Endothelial cell of umbilical vein (primary cell): Measurements from ENCODE around the gene TRAF1. TPM values are rescaled to one million over a fixed set of nuclear protein-coding genes. Genes with fewer than 3 reads are reported as not detected.

ENCODE experiments used
- BruUV-seq: library from RNA; stranded (reverse); fragments of 400-500 nt; replicated peaks from 2 replicates; lab custom pipeline; 2021; lab: Mats Ljungman, UMichigan
- CTCF ChIA-PET: fragments of 300-600, 350-600 bp; sonication (Branson Sonifier 250); formaldehyde crosslinking; loops from one replicate; lab custom pipeline; 2021; ENCODE audit warnings: antibody characterized with exemption, inconsistent platforms; lab: Charles Lee
- POLR2A ChIA-PET: fragments of 300-600, 350-600 bp; sonication (Branson Sonifier 250); formaldehyde crosslinking; loops from one replicate; lab custom pipeline; 2021; ENCODE audit warnings: antibody characterized with exemption, inconsistent platforms; lab: Charles Lee
- DNase-seq: peaks from one replicate; pipeline ENCODE4 v3.0.0-alpha.2; 2011; ENCODE audit warnings: low read depth, low spot score
- FAIRE-seq: peaks from 2 replicates; lab custom pipeline; 2011; peaks lifted over from hg19 to GRCh38; lab: Jason Lieb, UNC
- H2AFZ ChIP-seq: 2 replicates; pipeline ENCODE4 v1.6.0; 2012; ENCODE audit warnings: low read depth, low read length, control low read depth, inconsistent platforms
- H3K27ac ChIP-seq: 2 replicates; pipeline ENCODE4 v1.5.1; 2011; ENCODE audit warnings: low read depth, mild to moderate bottlenecking, control low read depth, low read length, moderate library complexity; ENCODE audit not compliant: insufficient read depth
- H3K27me3 ChIP-seq, 2 experiments: 2 replicates each; pipeline versions ENCODE4 v1.6.0 to v1.6.1; 2011; ENCODE audit warnings: low read length in 2 of 2, mixed read lengths in 1 of 2; ENCODE audit not compliant: control insufficient read depth in 2 of 2, insufficient read depth in 2 of 2
- H3K36me3 ChIP-seq, 2 experiments: 2 replicates in 1 of 2; 3 replicates in 1 of 2; pipeline ENCODE4 v1.5.1; 2011; ENCODE audit warnings: low read length in 2 of 2, mild to moderate bottlenecking in 1 of 2, moderate library complexity in 1 of 2; ENCODE audit not compliant: control insufficient read depth in 2 of 2, insufficient read depth in 2 of 2; ENCODE audit errors: extremely low read depth in 1 of 2
- H3K4me1 ChIP-seq: 3 replicates; pipeline ENCODE4 v1.5.1; 2011; ENCODE audit warnings: mild to moderate bottlenecking, low read length; ENCODE audit not compliant: control insufficient read depth, insufficient read depth; ENCODE audit errors: extremely low read depth
- H3K4me2 ChIP-seq: 2 replicates; pipeline ENCODE4 v1.6.1; 2011; ENCODE audit warnings: low read length, control low read depth, mixed read lengths; ENCODE audit not compliant: insufficient read depth
- H3K4me3 ChIP-seq, 3 experiments: fragments of 200-600 bp in 1 of 3; sonication (generic), shearing (Covaris generic) in 1 of 3; replicated peaks in 1 of 3; 2 replicates each; pipeline ENCODE4 v1.5.1; 2011 to 2016; ENCODE audit warnings: control low read depth in 3 of 3, low read length in 3 of 3, mild to moderate bottlenecking in 2 of 3, inconsistent platforms in 1 of 3, low read depth in 1 of 3, moderate library complexity in 1 of 3; ENCODE audit not compliant: insufficient read depth in 1 of 3
- H3K79me2 ChIP-seq: 2 replicates; pipeline ENCODE4 v1.6.0; 2012; ENCODE audit warnings: low read length, inconsistent platforms; ENCODE audit not compliant: control insufficient read depth, insufficient read depth
- H3K9ac ChIP-seq: replicated peaks from 2 replicates; pipeline ENCODE3; 2011; ENCODE audit warnings: low read length, control low read depth; ENCODE audit not compliant: insufficient read depth; ENCODE audit errors: extremely low read depth
- H3K9me1 ChIP-seq: replicated peaks from 3 replicates; pipeline ENCODE4 v1.6.0; 2011; ENCODE audit warnings: mild to moderate bottlenecking, low read length; ENCODE audit not compliant: control insufficient read depth, insufficient read depth; ENCODE audit errors: extremely low read depth
- H3K9me3 ChIP-seq: replicated peaks from 2 replicates; pipeline ENCODE4 v1.5.1; 2012; ENCODE audit warnings: low read length, inconsistent platforms; ENCODE audit not compliant: control insufficient read depth, insufficient read depth
- H4K20me1 ChIP-seq: replicated peaks from 2 replicates; pipeline ENCODE3; 2011; ENCODE audit warnings: mild to moderate bottlenecking, low read length; ENCODE audit not compliant: control insufficient read depth, insufficient read depth; ENCODE audit errors: extremely low read depth
- EZH2 ChIP-seq: IDR thresholded peaks from 2 replicates; pipeline ENCODE4 v1.6.1; 2012; ENCODE audit warnings: borderline replicate concordance, low read depth, mild to moderate bottlenecking, moderate library complexity, low read length, inconsistent platforms; ENCODE audit not compliant: severe bottlenecking
- FOS ChIP-seq: IDR thresholded peaks from 2 replicates; pipeline ENCODE4 v1.6.1; 2011; ENCODE audit warnings: mild to moderate bottlenecking, low read length, moderate library complexity, borderline replicate concordance; ENCODE audit not compliant: insufficient read depth
- GATA2 ChIP-seq: IDR thresholded peaks from 2 replicates; pipeline ENCODE4 v1.7.0; 2011; ENCODE audit warnings: low read depth, mild to moderate bottlenecking, moderate library complexity, mixed read lengths, low read length; ENCODE audit not compliant: insufficient read length, insufficient read depth
- JUN ChIP-seq: IDR thresholded peaks from 2 replicates; pipeline ENCODE4 v1.6.1; 2011; ENCODE audit warnings: borderline replicate concordance, low read depth; ENCODE audit not compliant: insufficient read length, insufficient read depth
- MYC ChIP-seq: IDR thresholded peaks from one replicate; pipeline ENCODE4 v1.6.1; 2011; ENCODE audit warnings: mild to moderate bottlenecking, low read depth, low read length
- POLR2A ChIP-seq: IDR thresholded peaks from 2 replicates; pipeline ENCODE4 v1.6.1; 2012; ENCODE audit warnings: low read depth, mild to moderate bottlenecking, control low read depth, low read length
- POLR2AphosphoS5 ChIP-seq: IDR thresholded peaks from 2 replicates; pipeline ENCODE4 v1.6.1; 2012; ENCODE audit warnings: low read depth, mild to moderate bottlenecking, control low read depth, low read length, moderate library complexity; ENCODE audit not compliant: insufficient read depth
- dilution Hi-C: fragments of 300-500 bp; cut with MboI; formaldehyde crosslinking; loops from one replicate; pipeline ENCODE4 v1.15.0; 2019; ENCODE audit warnings: low sequenced_read_pairs; ENCODE audit not compliant: extremely low pct_ligation_motif_present
- intact Hi-C: fragments of 100-400 bp; cut with micrococcal nuclease; formaldehyde crosslinking; loops from one replicate; pipeline ENCODE4 v1.10.0; 2022
- polyA plus RNA-seq, 4 experiments: library from polyadenylated mRNA; depleted of rRNA in 3 of 4; stranded (reverse) in 3 of 4; unstranded in 1 of 4; fragments of >200 nt; gene quantifications; 2 replicates each; pipeline versions ENCODE4 v1.2.1 to v1.2.3, GENCODE V29; 2011 to 2012; ENCODE audit warnings: missing spikeins in 1 of 4
- total RNA-seq: library from RNA; stranded (reverse); gene quantifications from 2 replicates; pipeline ENCODE4 v1.2.3, GENCODE V29; 2021
- TF ChIP-seq, protein P1 (sequence below): IDR thresholded peaks from 2 replicates; pipeline ENCODE4 v1.6.1; 2011; ENCODE audit not compliant: insufficient read depth, insufficient read length
- TF ChIP-seq, protein P2 (sequence below), 2 donors: IDR thresholded peaks; 1 replicate in 1 of 2; 2 replicates in 1 of 2; pipeline ENCODE4 v1.5.1; 2011; ENCODE audit warnings: low read length in 2 of 2, mild to moderate bottlenecking in 2 of 2, moderate library complexity in 2 of 2, control low read depth in 1 of 2, inconsistent platforms in 1 of 2, low read depth in 1 of 2; ENCODE audit not compliant: insufficient read depth in 1 of 2; ENCODE audit errors: extremely low read depth in 1 of 2

Gene TRAF1
- total and polyA plus RNA-seq, 2 donors (not counting 3 experiments of a cell fraction or from before 2014, with no cell fraction given), result 2.0 to 2.6 TPM

DNA sequence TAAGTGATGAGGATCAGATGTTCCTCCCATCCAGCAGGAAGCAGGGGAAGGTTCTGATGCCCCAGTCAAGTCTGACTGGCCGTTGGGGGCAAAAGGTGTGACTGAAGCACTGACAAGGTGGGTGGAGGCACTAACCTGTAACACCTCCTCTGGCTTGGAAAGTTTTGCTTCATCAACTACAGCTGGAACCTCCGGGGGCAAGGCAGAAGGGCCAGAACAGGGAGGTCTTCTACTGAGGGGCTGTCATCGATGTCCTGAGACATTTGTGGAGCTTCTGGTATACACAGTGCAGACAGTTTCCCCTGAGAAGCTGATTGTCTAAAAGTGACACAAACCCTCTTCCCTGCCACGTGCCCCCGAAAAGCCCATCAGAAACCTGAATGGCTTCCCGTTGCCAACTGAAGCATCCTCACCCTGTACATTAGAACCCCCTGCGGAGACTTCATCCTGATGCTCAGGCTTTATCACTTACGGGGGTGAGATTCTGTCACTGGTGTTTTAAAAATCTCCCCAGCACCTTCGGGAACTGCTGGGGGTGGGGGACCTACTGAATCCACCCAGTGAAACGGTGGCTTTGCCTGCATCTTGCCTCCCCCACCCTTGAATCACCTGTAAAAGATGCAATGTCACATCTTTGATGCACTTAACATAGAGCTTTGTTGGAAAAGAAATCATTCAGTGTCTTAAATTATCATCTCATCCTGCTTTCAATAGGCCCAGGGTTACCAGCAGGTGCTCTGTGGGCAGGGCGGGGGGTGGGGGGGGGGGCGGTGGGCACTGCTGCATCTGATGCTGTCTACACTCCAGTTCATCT lies 24.6 kb downstream of the TRAF1 start:
- no peak overlapping the region for H3K4me2 ChIP-seq
- H3K27ac ChIP-seq, result no peak overlapping the region
- CTCF ChIA-PET, result no interaction called here
- no peaks in the 10 kb centered on the region for H3K36me3 ChIP-seq
- H3K27me3 ChIP-seq, result peaks cover 0 to 3% of the 10 kb centered on the region in 2 experiments
- no peaks in the 10 kb centered on the region for H3K4me1 ChIP-seq
- FAIRE-seq, result peak; percentile 4
- no TSS peak for BruUV-seq
- H3K9ac ChIP-seq, result no peak overlapping the region
- dilution Hi-C loops, result no loop called here
- H4K20me1 ChIP-seq, result no peaks in the 10 kb centered on the region
- no peak overlapping the region for H2AFZ ChIP-seq
- H3K9me3 ChIP-seq, result no peaks in the 10 kb centered on the region
- no peak for DNase-seq
- no peaks in the 10 kb centered on the region for H3K9me1 ChIP-seq
- intact Hi-C loops, result no loop called here
- no peaks in the 10 kb centered on the region for H3K79me2 ChIP-seq
- TF ChIP-seq GATA2, result no peak
- TF ChIP-seq MYC, result no peak
- TF ChIP-seq POLR2AphosphoS5, result no peak
- TF ChIP-seq EZH2, result no peak
- TF ChIP-seq, protein P1, sequence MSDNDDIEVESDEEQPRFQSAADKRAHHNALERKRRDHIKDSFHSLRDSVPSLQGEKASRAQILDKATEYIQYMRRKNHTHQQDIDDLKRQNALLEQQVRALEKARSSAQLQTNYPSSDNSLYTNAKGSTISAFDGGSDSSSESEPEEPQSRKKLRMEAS, result no peak
- no peak for TF ChIP-seq JUN
- TF ChIP-seq, protein P2, sequence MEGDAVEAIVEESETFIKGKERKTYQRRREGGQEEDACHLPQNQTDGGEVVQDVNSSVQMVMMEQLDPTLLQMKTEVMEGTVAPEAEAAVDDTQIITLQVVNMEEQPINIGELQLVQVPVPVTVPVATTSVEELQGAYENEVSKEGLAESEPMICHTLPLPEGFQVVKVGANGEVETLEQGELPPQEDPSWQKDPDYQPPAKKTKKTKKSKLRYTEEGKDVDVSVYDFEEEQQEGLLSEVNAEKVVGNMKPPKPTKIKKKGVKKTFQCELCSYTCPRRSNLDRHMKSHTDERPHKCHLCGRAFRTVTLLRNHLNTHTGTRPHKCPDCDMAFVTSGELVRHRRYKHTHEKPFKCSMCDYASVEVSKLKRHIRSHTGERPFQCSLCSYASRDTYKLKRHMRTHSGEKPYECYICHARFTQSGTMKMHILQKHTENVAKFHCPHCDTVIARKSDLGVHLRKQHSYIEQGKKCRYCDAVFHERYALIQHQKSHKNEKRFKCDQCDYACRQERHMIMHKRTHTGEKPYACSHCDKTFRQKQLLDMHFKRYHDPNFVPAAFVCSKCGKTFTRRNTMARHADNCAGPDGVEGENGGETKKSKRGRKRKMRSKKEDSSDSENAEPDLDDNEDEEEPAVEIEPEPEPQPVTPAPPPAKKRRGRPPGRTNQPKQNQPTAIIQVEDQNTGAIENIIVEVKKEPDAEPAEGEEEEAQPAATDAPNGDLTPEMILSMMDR (IDR thresholded peaks at IDR 0.05; ENCODE audit: extremely low read depth in 1 of 2, insufficient read depth in 1 of 2, low read depth in 1 of 2, low read length in 2 of 2), result no peak
- no peak for TF ChIP-seq POLR2A
- TF ChIP-seq FOS, result no peak
- no peak overlapping the region for H3K4me3 ChIP-seq
- POLR2A ChIA-PET, result no interaction called here
